ENCODE measurements around the gene COL15A1. TPM values are rescaled to one million over a fixed set of nuclear protein-coding genes. Genes with fewer than 3 reads are reported as not detected.

Gene COL15A1
- total and polyA plus RNA-seq, 2 of the 13 experiments (the other 11 are each of a cell fraction or from before 2014, with no cell fraction given): not detected

DNA sequence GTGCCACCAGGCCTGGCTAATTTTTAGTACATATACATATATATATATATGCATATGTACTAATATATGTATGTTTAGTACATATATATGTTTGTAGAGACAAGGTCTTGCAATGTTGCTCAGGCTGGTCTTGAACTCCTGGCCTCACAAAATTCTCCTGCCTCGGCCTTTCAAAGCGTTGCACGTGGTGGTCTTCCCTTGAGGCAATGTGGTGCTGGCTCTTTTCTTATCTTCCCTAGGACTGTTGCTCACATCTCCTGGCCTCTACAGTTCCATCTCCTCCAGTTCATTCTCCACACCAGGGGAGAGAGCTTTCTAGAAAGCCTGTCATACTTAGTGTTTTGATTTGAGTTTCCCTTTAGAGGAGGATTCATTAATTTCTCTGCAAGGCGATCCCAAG is 132.3 kb downstream of the COL15A1 start:
- no peaks in the 10 kb centered on the region for H3K4me1 ChIP-seq (ENCODE audit: insufficient read depth, low read length)
- H3K79me2 ChIP-seq (ENCODE audit: insufficient read depth, low read length): no peaks in the 10 kb centered on the region
- 12% methylated on average over 4 of the region's 4 CpGs for WGBS (ENCODE audit: low lambda C conversion rate)
- intact Hi-C loops (cut with micrococcal nuclease; ENCODE audit: unreplicated experiment): no loop called here
- ChIA-PET POLR2A (no interaction called here), CTCF (ENCODE audit: low intra/inter-chr PET ratio, low total read pairs) (no interaction called here)
- no peak for DNase-seq (ENCODE audit: low spot score)
- no peaks in the 10 kb centered on the region for H4K20me1 ChIP-seq (ENCODE audit: insufficient read depth, low read length)
- no peak overlapping the region for H3K4me2 ChIP-seq (ENCODE audit: low read depth, low read length)
- BruUV-seq (replicated peaks): no TSS peak
- H3K9me3 ChIP-seq (ENCODE audit: low read length): no peaks in the 10 kb centered on the region
- no peak overlapping the region for H3K4me3 ChIP-seq (replicated peaks in 1 of 3; ENCODE audit: insufficient read depth in 1 of 3, low read depth in 2 of 3, low read length in 3 of 3)
- H3K9ac ChIP-seq (ENCODE audit: insufficient read depth, low read depth, low read length): no peak overlapping the region
- no peak overlapping the region for H3K27ac ChIP-seq (ENCODE audit: extremely low read length, insufficient read depth, low read length)
- no peaks in the 10 kb centered on the region for H3K36me3 ChIP-seq (replicated peaks in 1 of 2; ENCODE audit: control insufficient read depth in 1 of 2, insufficient read depth in 2 of 2, low read length in 2 of 2)
- no peak for FAIRE-seq
- no peak overlapping the region for H2AFZ ChIP-seq (ENCODE audit: low read length)
- H3K27me3 ChIP-seq (ENCODE audit: control insufficient read depth in 1 of 2, insufficient read depth in 2 of 2, low read length in 2 of 2): peaks cover 2% of the 10 kb centered on the region in 2 experiments; a peak in 1 of 5 replicates
- no peak for TF ChIP-seq ZNF484 (CRISPR knock-in tag; IDR thresholded peaks at IDR 0.05; ENCODE audit: borderline replicate concordance, low read depth)
- no peak for TF ChIP-seq ZNF629 (CRISPR knock-in tag; conservative IDR thresholded peaks at IDR 0.05)
- TF ChIP-seq ZNF329 (CRISPR knock-in tag; IDR thresholded peaks at IDR 0.05; ENCODE audit: low read depth): no peak
- TF ChIP-seq, protein P1, sequence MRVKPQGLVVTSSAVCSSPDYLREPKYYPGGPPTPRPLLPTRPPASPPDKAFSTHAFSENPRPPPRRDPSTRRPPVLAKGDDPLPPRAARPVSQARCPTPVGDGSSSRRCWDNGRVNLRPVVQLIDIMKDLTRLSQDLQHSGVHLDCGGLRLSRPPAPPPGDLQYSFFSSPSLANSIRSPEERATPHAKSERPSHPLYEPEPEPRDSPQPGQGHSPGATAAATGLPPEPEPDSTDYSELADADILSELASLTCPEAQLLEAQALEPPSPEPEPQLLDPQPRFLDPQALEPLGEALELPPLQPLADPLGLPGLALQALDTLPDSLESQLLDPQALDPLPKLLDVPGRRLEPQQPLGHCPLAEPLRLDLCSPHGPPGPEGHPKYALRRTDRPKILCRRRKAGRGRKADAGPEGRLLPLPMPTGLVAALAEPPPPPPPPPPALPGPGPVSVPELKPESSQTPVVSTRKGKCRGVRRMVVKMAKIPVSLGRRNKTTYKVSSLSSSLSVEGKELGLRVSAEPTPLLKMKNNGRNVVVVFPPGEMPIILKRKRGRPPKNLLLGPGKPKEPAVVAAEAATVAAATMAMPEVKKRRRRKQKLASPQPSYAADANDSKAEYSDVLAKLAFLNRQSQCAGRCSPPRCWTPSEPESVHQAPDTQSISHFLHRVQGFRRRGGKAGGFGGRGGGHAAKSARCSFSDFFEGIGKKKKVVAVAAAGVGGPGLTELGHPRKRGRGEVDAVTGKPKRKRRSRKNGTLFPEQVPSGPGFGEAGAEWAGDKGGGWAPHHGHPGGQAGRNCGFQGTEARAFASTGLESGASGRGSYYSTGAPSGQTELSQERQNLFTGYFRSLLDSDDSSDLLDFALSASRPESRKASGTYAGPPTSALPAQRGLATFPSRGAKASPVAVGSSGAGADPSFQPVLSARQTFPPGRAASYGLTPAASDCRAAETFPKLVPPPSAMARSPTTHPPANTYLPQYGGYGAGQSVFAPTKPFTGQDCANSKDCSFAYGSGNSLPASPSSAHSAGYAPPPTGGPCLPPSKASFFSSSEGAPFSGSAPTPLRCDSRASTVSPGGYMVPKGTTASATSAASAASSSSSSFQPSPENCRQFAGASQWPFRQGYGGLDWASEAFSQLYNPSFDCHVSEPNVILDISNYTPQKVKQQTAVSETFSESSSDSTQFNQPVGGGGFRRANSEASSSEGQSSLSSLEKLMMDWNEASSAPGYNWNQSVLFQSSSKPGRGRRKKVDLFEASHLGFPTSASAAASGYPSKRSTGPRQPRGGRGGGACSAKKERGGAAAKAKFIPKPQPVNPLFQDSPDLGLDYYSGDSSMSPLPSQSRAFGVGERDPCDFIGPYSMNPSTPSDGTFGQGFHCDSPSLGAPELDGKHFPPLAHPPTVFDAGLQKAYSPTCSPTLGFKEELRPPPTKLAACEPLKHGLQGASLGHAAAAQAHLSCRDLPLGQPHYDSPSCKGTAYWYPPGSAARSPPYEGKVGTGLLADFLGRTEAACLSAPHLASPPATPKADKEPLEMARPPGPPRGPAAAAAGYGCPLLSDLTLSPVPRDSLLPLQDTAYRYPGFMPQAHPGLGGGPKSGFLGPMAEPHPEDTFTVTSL (CRISPR knock-in tag; IDR thresholded peaks at IDR 0.05; ENCODE audit: borderline replicate concordance): no peak
- no peak for TF ChIP-seq ZNF572 (CRISPR knock-in tag; IDR thresholded peaks at IDR 0.05)
- no peak for TF ChIP-seq RARA (CRISPR knock-in tag; IDR thresholded peaks at IDR 0.05)
- TF ChIP-seq AKAP8 (CRISPR knock-in tag; IDR thresholded peaks at IDR 0.05): no peak
- TF ChIP-seq, protein P2, sequence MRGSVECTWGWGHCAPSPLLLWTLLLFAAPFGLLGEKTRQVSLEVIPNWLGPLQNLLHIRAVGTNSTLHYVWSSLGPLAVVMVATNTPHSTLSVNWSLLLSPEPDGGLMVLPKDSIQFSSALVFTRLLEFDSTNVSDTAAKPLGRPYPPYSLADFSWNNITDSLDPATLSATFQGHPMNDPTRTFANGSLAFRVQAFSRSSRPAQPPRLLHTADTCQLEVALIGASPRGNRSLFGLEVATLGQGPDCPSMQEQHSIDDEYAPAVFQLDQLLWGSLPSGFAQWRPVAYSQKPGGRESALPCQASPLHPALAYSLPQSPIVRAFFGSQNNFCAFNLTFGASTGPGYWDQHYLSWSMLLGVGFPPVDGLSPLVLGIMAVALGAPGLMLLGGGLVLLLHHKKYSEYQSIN (CRISPR knock-in tag; IDR thresholded peaks at IDR 0.05; ENCODE audit: borderline replicate concordance): no peak
- no peak for TF ChIP-seq KLF6 (CRISPR knock-in tag; IDR thresholded peaks at IDR 0.05)
- TF ChIP-seq SRF (IDR thresholded peaks at IDR 0.05; ENCODE audit: low read depth, low read length): no peak
- TF ChIP-seq ZFAT (CRISPR knock-in tag; conservative IDR thresholded peaks at IDR 0.05): no peak
- TF ChIP-seq CHD4 (IDR thresholded peaks at IDR 0.05; ENCODE audit: borderline replicate concordance, low read length): no peak
- no peak for TF ChIP-seq ZSCAN20 (CRISPR knock-in tag; IDR thresholded peaks at IDR 0.05; ENCODE audit: borderline replicate concordance)
- TF ChIP-seq ZNF24 (IDR thresholded peaks at IDR 0.05): no peak
- ATAC-seq: no peak
- in situ Hi-C loops (cut with HindIII; ENCODE audit: extremely low pct_ligation_motif_present, low pct_unique_long_range_greater_than_20kb): no loop called here
